ENCODE results near the gene SCNN1A.
"Not testable (repeated sequence)": the region's sequence is repeated elsewhere in the genome, so short reads cannot be mapped to it uniquely, and the experiment has no call there.

SCNN1A gene

DNA sequence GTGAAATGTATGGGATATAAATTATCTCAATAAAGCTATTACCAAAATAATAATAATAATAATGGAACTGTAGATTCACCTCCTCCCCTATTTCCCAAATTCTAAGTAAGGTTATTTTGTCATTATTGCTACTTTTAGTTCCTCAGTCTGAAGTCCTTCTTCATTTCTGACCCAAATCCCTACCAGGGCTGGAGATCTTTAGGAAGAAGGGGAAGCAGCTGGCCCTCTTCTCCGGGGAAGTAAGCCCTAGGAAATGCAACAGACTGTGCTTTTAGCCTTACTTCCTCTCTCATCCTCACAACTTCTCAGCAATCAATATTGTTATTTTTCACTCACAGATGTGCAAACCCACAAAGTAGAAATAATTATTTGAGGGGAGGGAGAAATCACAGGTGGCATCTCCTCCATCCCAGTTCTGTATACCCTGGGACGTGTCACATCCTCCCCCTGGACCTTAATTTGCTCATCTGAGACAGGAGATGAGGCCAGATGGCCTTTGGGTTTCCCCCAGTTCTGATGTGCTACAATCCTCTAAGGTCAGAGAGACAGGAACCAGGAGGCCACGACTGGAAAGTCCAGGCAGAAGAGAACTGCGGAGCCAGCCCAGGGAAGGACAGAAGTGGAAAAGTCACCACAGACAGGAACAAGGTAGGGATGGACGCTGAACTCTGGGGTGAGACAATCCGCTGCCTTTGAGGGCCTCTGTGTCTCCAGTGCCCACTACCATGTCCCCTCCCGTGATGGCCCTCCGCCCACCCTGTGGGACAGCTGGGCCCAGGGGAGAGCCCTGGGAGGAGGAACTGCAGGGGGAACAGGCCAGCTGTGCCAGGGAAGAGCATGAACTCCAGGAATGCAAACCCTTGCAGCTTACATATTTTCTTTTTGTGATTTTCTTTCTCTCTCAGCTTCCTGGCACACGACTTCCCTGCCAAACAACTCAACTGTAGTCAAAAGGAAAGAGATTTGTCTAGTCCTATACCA lies 22.9 kb downstream of the SCNN1A start:
- H3K9me3 ChIP-seq (ENCODE audit: control insufficient read depth, low read depth, low read length): no peaks in the 10 kb centered on the region
- H3K4me3 ChIP-seq (ENCODE audit: low read length): no peak overlapping the region
- H3K9ac ChIP-seq (ENCODE audit: low read length): no peak overlapping the region
- H3K36me3 ChIP-seq (ENCODE audit: control insufficient read depth, low read depth, low read length): peaks cover 23% of the 10 kb centered on the region
- H3K27ac ChIP-seq (ENCODE audit: low read length): no peak overlapping the region
- H3K4me1 ChIP-seq (ENCODE audit: control insufficient read depth, low read depth, low read length): no peaks in the 10 kb centered on the region
- no peaks in the 10 kb centered on the region for H3K27me3 ChIP-seq (ENCODE audit: control insufficient read depth, insufficient read depth, low read length)

DNA sequence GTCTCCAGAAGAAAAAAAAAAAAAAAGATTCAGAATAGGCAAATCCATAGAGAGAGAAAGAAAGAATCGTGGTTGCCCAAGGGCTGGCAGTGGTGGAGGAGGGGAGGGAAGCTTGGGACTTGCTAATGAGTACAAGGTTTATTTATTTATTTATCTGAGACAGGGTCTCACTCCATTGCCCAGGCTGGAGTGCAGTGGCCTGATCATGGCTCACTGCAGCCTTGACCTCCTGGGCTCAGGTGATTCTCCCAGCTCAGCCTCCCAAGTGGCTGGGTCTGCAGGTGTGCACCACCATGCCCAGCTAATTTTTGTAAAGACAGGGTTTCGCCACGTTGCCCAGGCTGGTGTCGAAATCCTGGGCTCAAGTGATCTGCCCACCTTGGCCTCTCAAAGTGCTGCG lies 23.7 kb downstream of the SCNN1A start:
- Histone ChIP-seq H3K27me3 (ENCODE audit: control insufficient read depth, insufficient read depth, low read length) (no peaks in the 10 kb centered on the region), H3K9ac (ENCODE audit: low read length) (no peak overlapping the region), H3K4me1 (ENCODE audit: control insufficient read depth, low read depth, low read length) (no peaks in the 10 kb centered on the region), H3K4me3 (ENCODE audit: low read length) (no peak overlapping the region), H3K9me3 (ENCODE audit: control insufficient read depth, low read depth, low read length) (no peaks in the 10 kb centered on the region), H3K27ac (ENCODE audit: low read length) (no peak overlapping the region), H3K36me3 (ENCODE audit: control insufficient read depth, low read depth, low read length) (peaks cover 19% of the 10 kb centered on the region)

DNA sequence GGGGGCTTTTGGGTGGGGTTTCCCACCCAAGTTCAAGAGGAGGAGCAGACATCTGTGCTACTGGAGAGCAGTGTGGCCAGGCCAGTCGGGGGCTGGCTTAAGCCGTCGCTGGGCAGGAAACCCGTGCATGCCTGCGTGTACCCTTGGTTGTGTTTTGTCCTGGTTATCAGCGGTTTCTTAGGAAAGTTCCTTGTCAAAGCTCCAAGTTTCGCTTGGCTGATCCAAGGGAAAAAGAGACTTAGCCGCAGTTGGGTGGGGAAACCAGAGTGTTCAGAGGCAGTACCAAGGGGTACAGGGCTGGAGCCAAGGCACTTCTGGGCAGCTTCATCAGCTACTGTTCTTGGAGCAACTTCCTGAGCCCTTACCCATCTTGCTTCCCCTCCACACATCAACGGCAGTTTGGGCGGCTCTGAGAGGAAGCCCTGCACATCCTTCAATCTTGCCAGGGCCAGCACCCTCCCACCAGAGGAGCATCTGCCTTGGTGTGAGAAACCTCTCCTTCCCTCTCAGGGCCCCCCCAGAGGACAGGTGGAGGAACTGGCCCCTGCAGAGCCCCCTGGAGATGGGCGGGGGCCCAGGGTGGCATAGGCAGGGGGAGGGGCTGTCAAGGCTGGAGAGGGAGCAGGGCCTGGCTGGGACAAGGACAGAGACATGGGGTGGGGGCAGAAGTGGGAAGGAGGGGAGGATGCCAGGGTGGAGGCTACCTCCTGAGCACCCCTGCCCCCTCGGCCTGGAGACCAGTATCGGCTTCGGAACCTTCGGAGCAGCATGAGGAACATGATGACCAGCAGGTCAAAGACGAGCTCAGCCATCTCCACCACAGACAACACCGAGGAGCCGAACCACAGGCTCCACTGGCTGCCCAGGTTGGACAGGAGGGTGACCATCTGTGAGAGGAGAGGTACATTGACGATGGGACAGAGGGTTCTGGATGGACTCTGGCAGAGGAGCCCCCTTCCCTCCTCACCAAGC lies 27.7 kb downstream of the SCNN1A start:
- Histone ChIP-seq H3K9me3 (ENCODE audit: control insufficient read depth, low read depth, low read length) (no peaks in the 10 kb centered on the region), H3K4me1 (ENCODE audit: control insufficient read depth, low read depth, low read length) (peaks cover 15% of the 10 kb centered on the region), H3K27ac (ENCODE audit: low read length) (no peak overlapping the region), H3K36me3 (ENCODE audit: control insufficient read depth, low read depth, low read length) (peaks cover 10% of the 10 kb centered on the region), H3K9ac (ENCODE audit: low read length) (no peak overlapping the region), H3K27me3 (ENCODE audit: control insufficient read depth, insufficient read depth, low read length) (no peaks in the 10 kb centered on the region), H3K4me3 (ENCODE audit: low read length) (no peak overlapping the region)

DNA sequence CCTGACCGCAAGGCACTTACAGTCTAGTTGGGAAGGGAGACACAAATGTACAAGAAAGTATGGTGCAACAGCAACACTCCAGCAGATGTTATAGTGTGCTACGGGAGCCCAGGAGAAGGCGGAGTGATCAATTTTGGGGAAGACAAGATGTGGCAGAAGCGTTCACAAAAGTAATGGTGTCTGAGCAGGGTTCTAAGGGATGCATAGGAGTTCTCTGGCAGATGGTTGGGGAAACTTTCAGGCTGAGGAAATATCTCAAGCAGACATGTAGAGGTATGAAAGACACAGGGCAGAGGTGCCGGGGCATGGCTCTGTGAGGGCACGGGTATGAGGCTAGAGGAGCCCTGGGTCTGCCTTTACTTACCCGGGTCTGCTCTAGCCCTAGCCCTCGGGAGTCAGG lies 28.4 kb downstream of the SCNN1A start:
- Histone ChIP-seq H3K27ac (ENCODE audit: low read length) (no peak overlapping the region), H3K9me3 (ENCODE audit: control insufficient read depth, low read depth, low read length) (no peaks in the 10 kb centered on the region), H3K9ac (ENCODE audit: low read length) (no peak overlapping the region), H3K4me1 (ENCODE audit: control insufficient read depth, low read depth, low read length) (peaks cover 22% of the 10 kb centered on the region), H3K27me3 (ENCODE audit: control insufficient read depth, insufficient read depth, low read length) (no peaks in the 10 kb centered on the region), H3K36me3 (ENCODE audit: control insufficient read depth, low read depth, low read length) (peaks cover 10% of the 10 kb centered on the region), H3K4me3 (ENCODE audit: low read length) (no peak overlapping the region)

DNA sequence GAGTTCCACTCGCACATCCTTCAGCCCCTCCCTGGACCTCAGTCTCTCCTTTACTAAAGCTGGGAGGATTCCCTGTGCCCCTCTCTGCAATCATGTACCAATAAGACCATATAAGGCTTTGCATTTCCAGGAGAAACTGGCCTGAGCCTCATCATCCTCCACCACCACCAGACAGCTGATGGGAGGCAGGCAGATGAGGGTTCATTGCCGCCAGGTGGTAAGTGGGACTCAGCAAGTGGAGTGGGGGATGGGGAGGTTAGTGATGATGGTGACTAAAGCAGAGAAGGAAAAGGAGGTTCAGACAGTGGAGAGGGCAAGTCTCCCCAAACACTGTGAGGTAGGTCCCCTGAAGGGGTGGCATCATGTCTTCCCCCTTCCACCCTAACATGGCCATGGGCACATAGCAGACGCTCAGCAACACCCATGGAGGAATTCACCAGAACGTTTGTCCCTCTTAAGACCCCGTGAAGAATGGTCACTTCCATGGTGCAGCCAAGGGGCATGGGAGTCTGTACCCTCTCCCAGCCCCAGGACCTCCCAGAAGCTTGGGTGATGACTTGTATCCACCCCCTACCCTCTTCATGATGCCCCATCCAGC lies 29.0 kb downstream of the SCNN1A start:
- Histone ChIP-seq H3K4me3 (ENCODE audit: low read length) (no peak overlapping the region), H3K36me3 (ENCODE audit: control insufficient read depth, low read depth, low read length) (peaks cover 10% of the 10 kb centered on the region), H3K27me3 (ENCODE audit: control insufficient read depth, insufficient read depth, low read length) (no peaks in the 10 kb centered on the region), H3K4me1 (ENCODE audit: control insufficient read depth, low read depth, low read length) (peaks cover 22% of the 10 kb centered on the region), H3K27ac (ENCODE audit: low read length) (no peak overlapping the region), H3K9me3 (ENCODE audit: control insufficient read depth, low read depth, low read length) (no peaks in the 10 kb centered on the region), H3K9ac (ENCODE audit: low read length) (no peak overlapping the region)

DNA sequence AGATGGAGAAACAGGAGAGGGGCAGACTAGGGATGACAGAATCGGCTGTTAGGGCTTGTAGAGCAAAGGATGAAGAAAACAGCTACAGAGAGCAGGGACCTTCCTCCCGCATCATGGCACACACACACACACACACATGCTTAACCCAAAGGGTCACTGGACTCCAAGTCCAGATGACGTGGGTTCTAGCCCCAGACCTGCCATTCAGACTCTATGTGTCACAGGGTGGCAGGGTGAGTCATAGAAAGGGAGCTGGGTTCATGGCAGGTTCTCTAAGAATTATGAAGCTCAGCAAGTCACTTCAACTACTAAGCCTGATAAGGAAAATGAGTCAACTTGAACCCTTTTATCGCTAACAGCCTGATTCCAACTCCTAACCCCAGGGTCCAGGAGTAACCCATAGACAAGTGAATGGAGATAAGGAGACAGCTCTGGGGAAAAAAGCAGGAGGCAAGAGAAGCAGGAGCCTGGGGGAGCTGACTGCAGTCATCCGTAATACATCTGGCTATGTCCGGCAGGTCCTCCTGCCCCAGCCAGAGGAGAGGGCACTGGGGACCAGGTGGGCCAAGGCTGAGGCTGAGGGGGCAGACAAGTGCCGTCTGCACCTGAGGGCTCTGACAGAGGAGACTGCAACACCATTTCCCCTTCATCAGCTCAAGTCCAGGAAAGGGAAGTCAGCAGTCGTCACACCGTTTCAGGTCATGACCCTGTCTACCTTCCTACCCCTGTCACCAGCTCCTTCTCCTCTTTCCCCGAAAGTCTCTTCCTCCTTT lies 29.9 kb downstream of the SCNN1A start:
- no peak overlapping the region for H3K27ac ChIP-seq (ENCODE audit: low read length)
- H3K4me1 ChIP-seq (ENCODE audit: control insufficient read depth, low read depth, low read length): peaks cover 22% of the 10 kb centered on the region
- H3K9me3 ChIP-seq (ENCODE audit: control insufficient read depth, low read depth, low read length): no peaks in the 10 kb centered on the region
- H3K4me3 ChIP-seq (ENCODE audit: low read length): no peak overlapping the region
- no peak overlapping the region for H3K9ac ChIP-seq (ENCODE audit: low read length)
- peaks cover 10% of the 10 kb centered on the region for H3K36me3 ChIP-seq (ENCODE audit: control insufficient read depth, low read depth, low read length)
- H3K27me3 ChIP-seq (ENCODE audit: control insufficient read depth, insufficient read depth, low read length): no peaks in the 10 kb centered on the region

DNA sequence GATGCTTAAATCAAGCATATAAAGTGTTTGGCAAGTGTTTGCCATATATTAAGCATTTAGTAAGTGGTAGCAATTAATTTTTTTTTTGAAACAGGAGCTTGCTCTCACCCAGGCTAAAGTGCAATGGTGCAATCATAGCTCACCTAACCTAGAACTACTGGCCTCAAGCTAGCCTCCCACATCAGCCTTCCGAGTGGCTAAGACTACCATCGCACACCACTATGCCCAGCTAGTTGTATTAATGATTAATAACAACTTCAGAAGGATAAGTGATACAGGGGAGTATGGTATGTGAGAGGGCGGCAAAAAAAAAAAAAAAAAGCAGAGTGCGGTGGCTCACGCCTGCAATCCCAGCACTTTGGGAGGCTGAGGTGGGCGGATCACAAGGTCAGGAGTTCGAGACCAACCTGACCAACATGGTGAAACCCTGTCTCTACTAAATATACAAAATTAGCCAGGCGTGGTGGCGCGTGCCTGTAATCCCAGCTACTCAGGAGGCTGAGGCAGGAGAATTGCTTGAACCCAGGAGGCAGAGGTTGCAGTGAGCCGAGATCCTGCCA lies 31.2 kb downstream of the SCNN1A start:
- H3K36me3 ChIP-seq (ENCODE audit: control insufficient read depth, low read depth, low read length); H3K27me3 ChIP-seq (ENCODE audit: control insufficient read depth, insufficient read depth, low read length); H3K27ac ChIP-seq (ENCODE audit: low read length); H3K9me3 ChIP-seq (ENCODE audit: control insufficient read depth, low read depth, low read length); H3K9ac ChIP-seq (ENCODE audit: low read length); H3K4me3 ChIP-seq (ENCODE audit: low read length): not testable (repeated sequence)
- peaks cover 34% of the 10 kb centered on the region for H3K4me1 ChIP-seq (ENCODE audit: control insufficient read depth, low read depth, low read length)

DNA sequence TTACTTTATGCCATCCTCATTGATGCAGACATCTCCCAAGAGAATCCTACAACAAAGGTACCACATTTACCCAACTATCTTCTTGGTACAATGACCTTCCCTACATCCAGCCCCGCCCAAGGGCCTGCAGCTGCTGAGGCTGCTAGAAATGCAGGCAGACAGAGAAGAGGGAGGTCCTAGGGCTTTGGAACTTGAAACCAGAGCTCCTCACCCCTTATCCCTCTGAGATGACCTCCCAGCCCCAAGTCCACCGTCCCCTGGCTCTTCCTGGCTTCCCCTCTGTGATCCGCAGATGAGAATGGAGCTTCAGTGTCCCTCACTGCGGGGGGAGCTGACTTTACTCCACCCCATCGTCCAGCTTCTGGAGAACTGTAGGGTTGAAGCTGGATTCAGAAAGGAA lies 31.8 kb downstream of the SCNN1A start:
- H3K9ac ChIP-seq (ENCODE audit: low read length): no peak overlapping the region
- no peaks in the 10 kb centered on the region for H3K9me3 ChIP-seq (ENCODE audit: control insufficient read depth, low read depth, low read length)
- no peaks in the 10 kb centered on the region for H3K27me3 ChIP-seq (ENCODE audit: control insufficient read depth, insufficient read depth, low read length)
- no peak overlapping the region for H3K4me3 ChIP-seq (ENCODE audit: low read length)
- peaks cover 38% of the 10 kb centered on the region for H3K4me1 ChIP-seq (ENCODE audit: control insufficient read depth, low read depth, low read length)
- no peak overlapping the region for H3K27ac ChIP-seq (ENCODE audit: low read length)
- H3K36me3 ChIP-seq (ENCODE audit: control insufficient read depth, low read depth, low read length): peaks cover 3% of the 10 kb centered on the region

DNA sequence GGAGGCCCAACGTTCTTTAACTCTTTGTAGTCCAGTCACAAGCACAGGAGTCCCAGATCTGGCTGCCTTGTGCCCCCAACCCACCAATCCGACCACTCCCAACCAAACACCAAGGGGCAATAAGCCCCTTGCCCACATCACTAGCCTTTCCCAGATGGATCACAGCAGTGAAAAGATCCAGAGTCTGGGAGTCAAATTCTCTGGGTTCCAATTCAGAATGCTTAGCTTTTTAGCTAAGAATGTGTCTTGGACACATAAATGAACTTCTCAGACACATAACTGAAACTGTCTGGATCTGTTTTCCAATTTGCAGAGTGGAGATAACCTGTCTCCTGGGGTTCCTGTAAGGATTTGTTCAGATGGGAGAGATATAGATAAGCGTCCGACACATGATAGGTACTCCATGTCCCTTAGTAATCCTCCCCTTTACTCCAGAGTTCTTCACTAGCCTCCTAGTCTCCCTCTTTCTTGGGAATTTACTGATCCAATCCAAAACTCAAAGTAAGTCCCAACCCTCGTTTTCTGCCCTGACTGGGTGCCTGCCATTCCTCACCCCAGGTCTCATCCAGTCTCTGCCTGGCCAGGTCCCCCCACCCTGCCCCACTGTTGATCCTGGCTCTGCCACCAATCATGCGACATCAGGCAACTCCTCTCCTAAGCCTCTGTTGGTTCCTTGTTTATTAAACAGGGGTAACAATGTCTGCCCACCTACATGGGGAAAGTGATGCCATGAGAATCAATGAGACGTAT lies 33.0 kb downstream of the SCNN1A start:
- H3K27ac ChIP-seq (ENCODE audit: low read length): peak overlapping the region; percentile 12
- H3K9me3 ChIP-seq (ENCODE audit: control insufficient read depth, low read depth, low read length): no peaks in the 10 kb centered on the region
- peak overlapping the region; percentile 78 for H3K9ac ChIP-seq (ENCODE audit: low read length)
- H3K36me3 ChIP-seq (ENCODE audit: control insufficient read depth, low read depth, low read length): no peaks in the 10 kb centered on the region
- no peaks in the 10 kb centered on the region for H3K27me3 ChIP-seq (ENCODE audit: control insufficient read depth, insufficient read depth, low read length)
- H3K4me3 ChIP-seq (ENCODE audit: low read length): peak overlapping the region; percentile 88
- peaks cover 50% of the 10 kb centered on the region for H3K4me1 ChIP-seq (ENCODE audit: control insufficient read depth, low read depth, low read length)

DNA sequence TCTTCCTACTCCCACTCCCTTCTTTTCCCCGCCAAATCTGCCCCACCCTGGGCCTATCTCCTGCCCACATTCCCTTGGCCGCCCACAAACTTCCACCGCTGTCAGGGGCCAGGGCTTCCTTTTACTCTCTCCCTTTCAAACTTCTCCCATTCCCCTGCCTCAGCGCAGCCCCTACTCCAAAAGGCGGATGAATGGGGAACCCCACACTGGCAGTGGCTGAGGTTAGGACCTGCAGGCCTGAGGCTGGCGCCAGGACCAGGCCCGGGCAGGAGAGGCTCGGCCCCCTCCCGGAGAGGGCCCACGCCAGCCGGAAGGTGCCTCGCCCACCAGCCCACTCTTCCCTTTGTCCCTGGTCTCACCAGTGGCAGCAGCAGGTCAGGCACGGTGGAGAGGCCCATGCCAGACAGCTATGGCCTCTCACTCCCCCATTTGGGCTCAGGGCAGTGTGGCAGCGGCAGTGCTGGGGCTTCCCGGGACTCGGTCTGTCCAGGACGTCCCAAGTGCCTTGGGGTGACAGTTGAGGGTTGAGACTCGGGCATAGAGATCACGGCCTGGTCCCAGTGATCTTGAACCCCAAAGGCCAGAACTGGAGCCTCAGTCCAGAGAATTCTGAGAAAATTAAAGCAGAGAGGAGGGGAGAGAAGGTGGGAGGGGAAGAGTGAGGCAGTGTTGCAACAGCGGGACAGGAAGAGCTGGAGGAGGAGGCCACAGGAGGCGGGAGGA lies 33.8 kb downstream of the SCNN1A start, which contains the start of gene TNFRSF1A:
TNFRSF1A (minus strand) TSS at position 660 of the 723 bp plus-strand sequence; CDS start at position 398, 262 bp downstream.
- peaks cover 57% of the 10 kb centered on the region for H3K4me1 ChIP-seq (ENCODE audit: control insufficient read depth, low read depth, low read length)
- no peaks in the 10 kb centered on the region for H3K36me3 ChIP-seq (ENCODE audit: control insufficient read depth, low read depth, low read length)
- H3K9me3 ChIP-seq (ENCODE audit: control insufficient read depth, low read depth, low read length): no peaks in the 10 kb centered on the region
- H3K27me3 ChIP-seq (ENCODE audit: control insufficient read depth, insufficient read depth, low read length): no peaks in the 10 kb centered on the region
- peak within 1 kb of the TSS; percentile 88 for H3K4me3 ChIP-seq (ENCODE audit: low read length)
- H3K9ac ChIP-seq (ENCODE audit: low read length): peak within 1 kb of the TSS; percentile 78
- H3K27ac ChIP-seq (ENCODE audit: low read length): peak within 1 kb of the TSS; percentile 78
